Mesenchymal stem cell (in vitro differentiated cells and primary cell): ENCODE data around the gene PYROXD2.

Source experiments
- DNase-seq: peaks from one replicate; pipeline ENCODE4 v3.0.0-alpha.2; 2013
- H2AFZ ChIP-seq: one replicate; pipeline ENCODE4 v1.6.1; 2013; ENCODE audit warnings: low read depth, mild to moderate bottlenecking, control low read depth, inconsistent platforms, low read length, moderate library complexity
- H2AK5ac ChIP-seq: 2 replicates; pipeline ENCODE4 v1.6.1; 2013; ENCODE audit warnings: low read length, moderate library complexity, mild to moderate bottlenecking, inconsistent platforms; ENCODE audit not compliant: severe bottlenecking
- H2BK120ac ChIP-seq: one replicate; pipeline ENCODE4 v1.6.1; 2013; ENCODE audit warnings: low read depth, mild to moderate bottlenecking, inconsistent platforms, low read length, moderate library complexity
- H2BK12ac ChIP-seq, 2 experiments: one replicate each; pipeline ENCODE4 v1.6.1; 2013; ENCODE audit warnings: inconsistent platforms in 2 of 2, low read length in 2 of 2, mild to moderate bottlenecking in 2 of 2, moderate library complexity in 2 of 2, control low read depth in 1 of 2
- H2BK15ac ChIP-seq: one replicate; pipeline ENCODE4 v1.6.1; 2013; ENCODE audit warnings: mild to moderate bottlenecking, low read depth, inconsistent platforms; ENCODE audit not compliant: poor library complexity, severe bottlenecking
- H2BK5ac ChIP-seq: 2 replicates; pipeline ENCODE4 v1.6.1; 2013; ENCODE audit warnings: low read depth, mild to moderate bottlenecking, low read length, control low read depth, inconsistent platforms; ENCODE audit not compliant: poor library complexity, severe bottlenecking
- H3K14ac ChIP-seq, 2 experiments: one replicate each; pipeline ENCODE4 v1.6.1; 2013; ENCODE audit warnings: inconsistent platforms in 2 of 2, low read length in 2 of 2, control low read depth in 1 of 2, mild to moderate bottlenecking in 1 of 2, moderate library complexity in 1 of 2
- H3K18ac ChIP-seq, 2 experiments: one replicate each; pipeline ENCODE4 v1.6.1; 2013; ENCODE audit warnings: inconsistent platforms in 2 of 2, low read length in 2 of 2, control low read depth in 1 of 2, low read depth in 1 of 2, mild to moderate bottlenecking in 1 of 2
- H3K23ac ChIP-seq, 2 experiments: one replicate each; pipeline ENCODE4 v1.6.1; 2013; ENCODE audit warnings: inconsistent platforms in 2 of 2, low read length in 2 of 2, mild to moderate bottlenecking in 2 of 2, moderate library complexity in 2 of 2, control low read depth in 1 of 2
- H3K27ac ChIP-seq: 2 replicates; pipeline ENCODE4 v1.5.1; 2013; ENCODE audit warnings: mild to moderate bottlenecking, moderate library complexity, low read length, control low read depth, inconsistent platforms; ENCODE audit not compliant: poor library complexity, severe bottlenecking
- H3K27me3 ChIP-seq, 2 experiments: 2 replicates each; pipeline versions ENCODE4 v1.6.1 to v1.7.0; 2013; ENCODE audit warnings: low read length in 2 of 2, mild to moderate bottlenecking in 2 of 2, moderate library complexity in 2 of 2, control low read depth in 1 of 2, inconsistent platforms in 1 of 2; ENCODE audit not compliant: control insufficient read depth in 1 of 2, insufficient read depth in 1 of 2
- H3K36me3 ChIP-seq, 2 experiments: 2 replicates each; pipeline versions ENCODE4 v1.6.1 to v1.7.0; 2013; ENCODE audit warnings: low read length in 2 of 2, control low read depth in 1 of 2, inconsistent platforms in 1 of 2, low read depth in 1 of 2, mild to moderate bottlenecking in 1 of 2; ENCODE audit not compliant: insufficient read depth in 2 of 2, control insufficient read depth in 1 of 2
- H3K4ac ChIP-seq, 2 experiments: one replicate each; pipeline ENCODE4 v1.6.1; 2013; ENCODE audit warnings: inconsistent platforms in 2 of 2, low read length in 2 of 2, mild to moderate bottlenecking in 2 of 2, moderate library complexity in 2 of 2, control low read depth in 1 of 2, low read depth in 1 of 2
- H3K4me1 ChIP-seq: 2 replicates; pipeline ENCODE4 v1.6.1; 2013; ENCODE audit warnings: low read depth, low read length, control low read depth; ENCODE audit not compliant: control insufficient read depth, insufficient read depth
- H3K4me2 ChIP-seq: 2 replicates; pipeline ENCODE4 v1.6.1; 2013; ENCODE audit warnings: low read length, mild to moderate bottlenecking, inconsistent platforms; ENCODE audit not compliant: poor library complexity, severe bottlenecking
- H3K4me3 ChIP-seq, 2 experiments: 2 replicates each; pipeline versions ENCODE4 v1.5.1 to v1.7.0; 2013; ENCODE audit warnings: low read length in 2 of 2, mild to moderate bottlenecking in 2 of 2, control low read depth in 1 of 2, low read depth in 1 of 2; ENCODE audit not compliant: insufficient read depth in 1 of 2
- H3K79me1 ChIP-seq: replicated peaks from 2 replicates; pipeline ENCODE4 v1.6.1; 2013; ENCODE audit warnings: mild to moderate bottlenecking, control low read depth, low read length, inconsistent platforms; ENCODE audit not compliant: poor library complexity, severe bottlenecking
- H3K9ac ChIP-seq: 2 replicates; pipeline ENCODE4 v1.7.0; 2013; ENCODE audit warnings: mild to moderate bottlenecking, low read length, moderate library complexity
- H3K9me3 ChIP-seq: 2 replicates; pipeline ENCODE4 v1.7.0; 2013; ENCODE audit warnings: mild to moderate bottlenecking, low read length; ENCODE audit not compliant: control insufficient read depth
- H4K8ac ChIP-seq: one replicate; pipeline ENCODE4 v1.6.1; 2013; ENCODE audit warnings: inconsistent platforms, mild to moderate bottlenecking, low read length, moderate library complexity
- H4K91ac ChIP-seq: one replicate; pipeline ENCODE4 v1.6.1; 2013; ENCODE audit warnings: mild to moderate bottlenecking, low read length, inconsistent platforms
- WGBS: methylation state at CpG from one replicate; pipeline ENCODE4 v1.1.7; 2013; ENCODE audit warnings: mixed read lengths; 5-methylcytosine and 5-hydroxymethylcytosine counted together

PYROXD2 gene

DNA sequence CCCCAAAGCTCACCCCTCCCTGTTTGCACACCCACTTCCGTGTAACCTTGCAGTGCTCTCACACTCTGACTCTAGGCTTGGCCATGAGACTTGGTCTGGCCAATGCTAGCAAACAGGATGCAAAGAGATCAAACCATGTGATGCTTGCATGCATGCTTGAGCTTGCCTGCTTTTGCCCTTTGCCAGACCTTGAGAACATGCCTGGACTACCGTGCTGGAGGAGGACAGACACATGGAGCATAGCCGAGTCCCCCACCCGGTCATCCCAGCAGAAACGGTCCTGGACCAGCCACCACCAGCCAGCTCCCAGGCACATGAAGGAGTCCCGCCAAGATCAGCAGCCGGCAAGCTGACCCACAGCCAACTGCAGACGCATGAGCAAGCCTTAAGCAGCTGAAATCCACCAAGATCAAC lies 23.4 kb downstream of the PYROXD2 start:
- Histone ChIP-seq H2BK5ac (no peak overlapping the region), H2BK120ac (no peak overlapping the region), H3K9ac (no peak overlapping the region), H3K4me1 (peaks cover 7% of the 10 kb centered on the region), H3K14ac (no peak overlapping the region), H2AFZ (no peak overlapping the region), H3K27ac (no peak overlapping the region), H2BK15ac (no peak overlapping the region), H2BK12ac (no peak overlapping the region), H4K8ac (no peak overlapping the region), H3K27me3 (no peaks in the 10 kb centered on the region), H3K4me2 (no peak overlapping the region), H3K18ac (no peak overlapping the region), H3K4me3 (no peak overlapping the region), H3K4ac (no peak overlapping the region), H3K79me1 (no peaks in the 10 kb centered on the region), H3K9me3 (no peaks in the 10 kb centered on the region), H3K36me3 (peaks cover 22 to 31% of the 10 kb centered on the region in 2 experiments), H4K91ac (no peak overlapping the region), H2AK5ac (no peak overlapping the region), H3K23ac (no peak overlapping the region)
- 96% methylated on average over 8 of the region's 8 CpGs for WGBS
- DNase-seq, result no peak

DNA sequence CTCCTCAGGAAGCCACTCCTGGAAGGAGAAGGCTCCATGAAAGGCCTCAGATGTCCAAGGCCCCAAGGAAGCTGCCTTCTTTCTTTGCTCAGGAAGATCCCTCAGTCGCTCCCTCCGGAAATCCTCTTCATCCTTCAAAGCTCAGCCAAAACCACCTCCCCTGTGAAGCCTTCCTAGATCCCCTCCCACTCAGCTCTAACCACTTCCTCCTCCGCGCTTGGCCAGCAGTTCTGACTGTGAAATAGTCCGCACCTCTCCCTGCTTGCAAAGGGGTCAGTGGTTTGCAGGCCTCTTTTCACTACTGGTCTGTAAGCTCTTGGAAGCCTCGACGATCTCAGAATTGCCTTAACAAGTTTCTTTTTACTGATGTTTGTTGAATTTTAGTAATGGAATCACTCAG lies 23.9 kb downstream of the PYROXD2 start:
- peaks cover 7% of the 10 kb centered on the region for H3K4me1 ChIP-seq
- no peak overlapping the region for H4K91ac ChIP-seq
- H3K27ac ChIP-seq, result no peak overlapping the region
- no peak overlapping the region for H3K23ac ChIP-seq
- no peak overlapping the region for H3K9ac ChIP-seq
- H3K4ac ChIP-seq, result no peak overlapping the region
- H2BK15ac ChIP-seq, result no peak overlapping the region
- H3K36me3 ChIP-seq, result peaks cover 21 to 28% of the 10 kb centered on the region in 2 experiments
- H3K14ac ChIP-seq, result no peak overlapping the region
- H2BK5ac ChIP-seq, result no peak overlapping the region
- no peak overlapping the region for H2BK120ac ChIP-seq
- no peak overlapping the region for H2AFZ ChIP-seq
- H2BK12ac ChIP-seq, result no peak overlapping the region
- H2AK5ac ChIP-seq, result no peak overlapping the region
- 91% methylated on average over 7 of the region's 7 CpGs for WGBS
- H3K9me3 ChIP-seq, result no peaks in the 10 kb centered on the region
- H3K18ac ChIP-seq, result no peak overlapping the region
- no peaks in the 10 kb centered on the region for H3K79me1 ChIP-seq
- no peak for DNase-seq
- no peak overlapping the region for H3K4me3 ChIP-seq
- no peaks in the 10 kb centered on the region for H3K27me3 ChIP-seq
- H4K8ac ChIP-seq, result no peak overlapping the region
- no peak overlapping the region for H3K4me2 ChIP-seq

DNA sequence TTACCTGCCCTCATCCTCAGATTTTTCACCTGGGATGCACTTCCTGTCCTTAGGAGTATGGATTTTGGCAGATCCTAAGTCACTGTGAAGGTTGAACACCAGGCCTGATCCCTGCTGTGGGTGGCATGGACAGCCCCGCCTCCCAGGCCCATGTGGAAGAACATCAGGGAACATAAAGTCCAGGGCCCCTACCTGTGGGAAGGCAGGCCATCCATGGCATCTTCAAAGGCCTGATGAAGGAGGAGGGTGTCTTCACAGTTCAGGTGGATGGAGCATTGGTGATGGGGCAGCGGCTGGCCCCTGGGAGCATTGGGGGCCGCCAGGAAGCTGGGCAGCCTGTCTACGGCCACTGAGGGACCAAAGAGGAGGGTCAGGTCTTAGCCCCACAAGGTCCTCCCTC lies 24.6 kb downstream of the PYROXD2 start:
- Histone ChIP-seq H3K4ac (no peak overlapping the region), H3K23ac (no peak overlapping the region), H3K27ac (no peak overlapping the region), H3K4me2 (no peak overlapping the region), H4K8ac (no peak overlapping the region), H3K79me1 (no peaks in the 10 kb centered on the region), H3K14ac (no peak overlapping the region), H2BK120ac (no peak overlapping the region), H3K36me3 (peaks cover 18 to 27% of the 10 kb centered on the region in 2 experiments), H4K91ac (no peak overlapping the region), H2AFZ (no peak overlapping the region), H2BK5ac (no peak overlapping the region), H3K4me1 (peaks cover 7% of the 10 kb centered on the region), H3K9ac (no peak overlapping the region), H3K9me3 (no peaks in the 10 kb centered on the region), H2BK12ac (no peak overlapping the region), H2BK15ac (no peak overlapping the region), H2AK5ac (no peak overlapping the region), H3K27me3 (no peaks in the 10 kb centered on the region), H3K18ac (no peak overlapping the region), H3K4me3 (no peak overlapping the region)
- DNase-seq, result no peak
- WGBS, result 91% methylated on average over 4 of the region's 4 CpGs

DNA sequence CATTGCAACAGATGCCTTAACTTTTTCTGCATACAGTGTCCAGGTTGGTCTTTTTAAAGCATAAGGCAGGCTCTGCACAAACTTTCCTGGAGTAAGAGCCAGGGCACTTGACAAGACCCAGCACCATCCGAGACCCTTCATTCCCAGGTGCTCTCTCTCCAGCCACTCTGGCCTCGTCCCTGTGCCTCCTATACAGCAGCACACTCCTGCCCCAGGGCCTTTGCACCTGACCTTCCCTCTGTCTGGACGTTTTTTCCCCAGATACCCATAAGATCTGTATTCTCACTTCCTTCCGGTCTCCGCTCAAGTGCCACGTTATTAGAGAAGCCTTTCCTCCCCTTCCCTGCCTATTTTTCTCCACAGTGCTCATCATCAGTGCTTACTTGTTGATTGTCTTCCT lies 25.6 kb downstream of the PYROXD2 start:
- DNase-seq, result no peak
- Histone ChIP-seq H3K79me1 (no peaks in the 10 kb centered on the region), H2BK15ac (no peak overlapping the region), H3K23ac (no peak overlapping the region), H3K9ac (no peak overlapping the region), H3K4me2 (no peak overlapping the region), H3K9me3 (no peaks in the 10 kb centered on the region), H3K27me3 (no peaks in the 10 kb centered on the region), H3K4me3 (no peak overlapping the region), H3K14ac (no peak overlapping the region), H3K4ac (no peak overlapping the region), H3K27ac (no peak overlapping the region), H3K4me1 (peaks cover 8% of the 10 kb centered on the region), H2AFZ (no peak overlapping the region), H4K8ac (no peak overlapping the region), H3K18ac (no peak overlapping the region), H4K91ac (no peak overlapping the region), H2BK5ac (no peak overlapping the region), H2BK120ac (no peak overlapping the region), H3K36me3 (peaks cover 18 to 20% of the 10 kb centered on the region in 2 experiments), H2BK12ac (no peak overlapping the region), H2AK5ac (no peak overlapping the region)
- 91% methylated on average over 6 of the region's 6 CpGs for WGBS
